Measurements from ENCODE around the gene NACC1. TPM values are rescaled to one million over a fixed set of nuclear protein-coding genes. Genes with fewer than 3 reads are reported as not detected.

Gene NACC1
- total RNA-seq, 1 experiment from 2014 or later, result 80.9 TPM

DNA sequence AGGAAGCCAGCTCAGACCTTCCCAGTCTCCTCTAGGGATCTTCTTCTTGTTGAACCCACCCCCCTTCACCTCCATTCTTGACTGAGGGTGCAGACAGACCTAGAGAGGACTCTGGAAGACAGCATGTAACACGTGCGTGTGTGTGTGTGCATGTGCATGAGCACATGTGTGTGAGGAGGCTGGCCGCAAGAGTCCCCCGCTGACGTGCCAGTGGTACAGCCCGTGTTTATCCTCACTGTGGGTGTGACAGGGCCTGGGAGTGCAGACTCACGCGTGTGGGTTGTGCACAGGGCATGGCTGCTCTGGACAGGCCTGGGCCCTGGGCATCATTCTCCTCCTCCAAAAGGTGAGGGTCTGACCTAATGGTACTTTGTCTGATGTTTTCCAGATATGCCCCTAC lies 41.7 kb upstream of the NACC1 start:
- CTCF ChIA-PET, result no interaction called here
- TF ChIP-seq, protein P1, sequence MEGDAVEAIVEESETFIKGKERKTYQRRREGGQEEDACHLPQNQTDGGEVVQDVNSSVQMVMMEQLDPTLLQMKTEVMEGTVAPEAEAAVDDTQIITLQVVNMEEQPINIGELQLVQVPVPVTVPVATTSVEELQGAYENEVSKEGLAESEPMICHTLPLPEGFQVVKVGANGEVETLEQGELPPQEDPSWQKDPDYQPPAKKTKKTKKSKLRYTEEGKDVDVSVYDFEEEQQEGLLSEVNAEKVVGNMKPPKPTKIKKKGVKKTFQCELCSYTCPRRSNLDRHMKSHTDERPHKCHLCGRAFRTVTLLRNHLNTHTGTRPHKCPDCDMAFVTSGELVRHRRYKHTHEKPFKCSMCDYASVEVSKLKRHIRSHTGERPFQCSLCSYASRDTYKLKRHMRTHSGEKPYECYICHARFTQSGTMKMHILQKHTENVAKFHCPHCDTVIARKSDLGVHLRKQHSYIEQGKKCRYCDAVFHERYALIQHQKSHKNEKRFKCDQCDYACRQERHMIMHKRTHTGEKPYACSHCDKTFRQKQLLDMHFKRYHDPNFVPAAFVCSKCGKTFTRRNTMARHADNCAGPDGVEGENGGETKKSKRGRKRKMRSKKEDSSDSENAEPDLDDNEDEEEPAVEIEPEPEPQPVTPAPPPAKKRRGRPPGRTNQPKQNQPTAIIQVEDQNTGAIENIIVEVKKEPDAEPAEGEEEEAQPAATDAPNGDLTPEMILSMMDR (IDR thresholded peaks at IDR 0.05; ENCODE audit: unreplicated experiment), result no peak
- H3K4me3 Mint-ChIP-seq (ENCODE audit: low read depth, unreplicated experiment), result no peak overlapping the region
- intact Hi-C loops (cut with micrococcal nuclease; ENCODE audit: unreplicated experiment), result no loop called here
- H3K9me3 Mint-ChIP-seq (ENCODE audit: low read depth, unreplicated experiment), result no peaks in the 10 kb centered on the region
- BruUV-seq (replicated peaks), result no TSS peak
- no peak overlapping the region for H3K27ac Mint-ChIP-seq (ENCODE audit: unreplicated experiment)
- H3K27me3 Mint-ChIP-seq (ENCODE audit: unreplicated experiment), result no peaks in the 10 kb centered on the region
- no peak for DNase-seq
- peaks cover 11% of the 10 kb centered on the region for H3K4me1 Mint-ChIP-seq (ENCODE audit: low read depth, unreplicated experiment)
- H3K36me3 Mint-ChIP-seq (ENCODE audit: insufficient read depth, unreplicated experiment), result peaks cover 5% of the 10 kb centered on the region

DNA sequence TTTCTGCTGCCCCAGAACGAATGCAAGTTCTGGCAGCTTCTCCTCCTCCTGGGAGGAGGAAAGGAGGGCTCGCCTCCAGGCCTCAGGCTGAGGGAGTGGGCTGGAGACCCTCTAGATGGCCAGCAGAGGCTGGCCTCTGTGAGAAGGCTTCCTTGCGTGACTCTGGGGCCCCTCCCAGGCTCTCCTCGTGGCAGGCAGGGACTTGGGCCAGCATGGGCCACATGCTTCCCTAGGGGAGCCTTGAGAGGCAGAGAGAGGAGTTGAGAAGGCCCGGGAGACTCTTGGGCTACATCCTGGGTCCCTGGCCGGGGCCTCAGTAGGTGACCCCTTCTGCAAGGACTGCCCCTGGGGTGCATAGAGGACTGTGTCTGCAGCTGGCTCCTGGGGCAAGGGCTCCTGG lies 41.3 kb upstream of the NACC1 start:
- TF ChIP-seq, protein P1 (IDR thresholded peaks at IDR 0.05; ENCODE audit: unreplicated experiment), result no peak
- no peaks in the 10 kb centered on the region for H3K27me3 Mint-ChIP-seq (ENCODE audit: unreplicated experiment)
- intact Hi-C loops (cut with micrococcal nuclease; ENCODE audit: unreplicated experiment), result no loop called here
- no peak overlapping the region for H3K27ac Mint-ChIP-seq (ENCODE audit: unreplicated experiment)
- no peak overlapping the region for H3K4me3 Mint-ChIP-seq (ENCODE audit: low read depth, unreplicated experiment)
- no TSS peak for BruUV-seq (replicated peaks)
- peaks cover 5% of the 10 kb centered on the region for H3K36me3 Mint-ChIP-seq (ENCODE audit: insufficient read depth, unreplicated experiment)
- H3K9me3 Mint-ChIP-seq (ENCODE audit: low read depth, unreplicated experiment), result no peaks in the 10 kb centered on the region
- CTCF ChIA-PET, result no interaction called here
- H3K4me1 Mint-ChIP-seq (ENCODE audit: low read depth, unreplicated experiment), result peaks cover 11% of the 10 kb centered on the region
- no peak for DNase-seq

DNA sequence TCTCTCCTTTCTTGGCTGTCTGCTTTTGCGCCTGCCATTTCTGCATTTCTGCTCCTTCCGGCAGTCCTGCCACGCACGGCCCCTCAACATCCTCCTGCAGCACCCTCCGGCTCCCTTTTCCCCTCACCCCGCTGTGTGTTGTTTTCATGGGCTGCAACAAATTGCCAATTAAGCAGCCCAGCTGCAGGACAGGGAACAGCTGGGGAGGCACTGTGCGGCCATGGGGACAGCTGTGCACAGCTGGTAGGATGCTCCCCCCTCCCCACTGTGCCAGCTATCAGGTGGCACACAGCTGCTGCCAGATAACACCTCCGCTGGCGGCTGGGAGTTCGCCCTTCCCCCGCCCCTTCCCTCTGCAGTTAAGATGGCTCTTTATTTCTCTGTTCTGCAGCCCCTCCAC lies 40.8 kb upstream of the NACC1 start:
- Mint-ChIP-seq H3K27ac (ENCODE audit: unreplicated experiment) (no peak overlapping the region), H3K27me3 (ENCODE audit: unreplicated experiment) (no peaks in the 10 kb centered on the region), H3K4me3 (ENCODE audit: low read depth, unreplicated experiment) (no peak overlapping the region), H3K36me3 (ENCODE audit: insufficient read depth, unreplicated experiment) (peaks cover 5% of the 10 kb centered on the region), H3K4me1 (ENCODE audit: low read depth, unreplicated experiment) (peaks cover 11% of the 10 kb centered on the region), H3K9me3 (ENCODE audit: low read depth, unreplicated experiment) (no peaks in the 10 kb centered on the region)
- TF ChIP-seq, protein P1 (IDR thresholded peaks at IDR 0.05; ENCODE audit: unreplicated experiment), result no peak
- BruUV-seq (replicated peaks), result no TSS peak
- CTCF ChIA-PET, result no interaction called here
- no peak for DNase-seq
- intact Hi-C loops (cut with micrococcal nuclease; ENCODE audit: unreplicated experiment), result no loop called here

DNA sequence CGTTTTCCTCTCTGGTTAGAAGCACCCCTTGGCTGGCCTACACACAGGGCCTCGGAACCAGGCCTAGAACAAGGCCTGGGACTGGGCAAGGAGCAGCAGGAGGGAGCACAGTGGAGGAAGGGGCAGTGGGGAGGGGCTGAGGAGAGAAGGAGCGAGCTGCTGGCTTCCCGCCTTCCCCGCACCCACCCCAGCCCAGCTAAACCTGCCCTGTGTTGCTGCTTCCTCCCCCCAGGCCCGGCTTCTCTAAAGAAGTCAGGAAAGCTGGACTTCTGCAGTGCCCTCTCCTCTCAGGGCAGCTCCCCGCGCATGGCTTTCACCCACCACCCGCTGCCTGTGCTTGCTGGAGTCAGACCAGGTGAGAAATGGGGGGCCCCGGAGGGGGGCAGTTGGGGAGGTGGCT lies 39.7 kb upstream of the NACC1 start:
- H3K27ac Mint-ChIP-seq (ENCODE audit: unreplicated experiment), result no peak overlapping the region
- H3K36me3 Mint-ChIP-seq (ENCODE audit: insufficient read depth, unreplicated experiment), result peaks cover 5% of the 10 kb centered on the region
- intact Hi-C loops (cut with micrococcal nuclease; ENCODE audit: unreplicated experiment), result no loop called here
- DNase-seq, result no peak
- H3K4me1 Mint-ChIP-seq (ENCODE audit: low read depth, unreplicated experiment), result peaks cover 21% of the 10 kb centered on the region
- no peaks in the 10 kb centered on the region for H3K27me3 Mint-ChIP-seq (ENCODE audit: unreplicated experiment)
- TF ChIP-seq, protein P1 (IDR thresholded peaks at IDR 0.05; ENCODE audit: unreplicated experiment), result no peak
- CTCF ChIA-PET, result interaction anchor here (0.8 kb wide), 1 partner anchor 94 kb away, joined by 3 read pairs; no protein-coding TSS in a partner anchor
- no peak overlapping the region for H3K4me3 Mint-ChIP-seq (ENCODE audit: low read depth, unreplicated experiment)
- H3K9me3 Mint-ChIP-seq (ENCODE audit: low read depth, unreplicated experiment), result no peaks in the 10 kb centered on the region
- BruUV-seq (replicated peaks), result no TSS peak

Measured in Calu3 (cell line).